ENCODE data around the gene TPP1. TPM values are rescaled to one million over a fixed set of nuclear protein-coding genes. Genes with fewer than 3 reads are reported as not detected.

TPP1 gene
- polyA plus RNA-seq, 2 of the 4 experiments (the other 2 are of a cell fraction): 41.6 to 53.2 TPM

DNA sequence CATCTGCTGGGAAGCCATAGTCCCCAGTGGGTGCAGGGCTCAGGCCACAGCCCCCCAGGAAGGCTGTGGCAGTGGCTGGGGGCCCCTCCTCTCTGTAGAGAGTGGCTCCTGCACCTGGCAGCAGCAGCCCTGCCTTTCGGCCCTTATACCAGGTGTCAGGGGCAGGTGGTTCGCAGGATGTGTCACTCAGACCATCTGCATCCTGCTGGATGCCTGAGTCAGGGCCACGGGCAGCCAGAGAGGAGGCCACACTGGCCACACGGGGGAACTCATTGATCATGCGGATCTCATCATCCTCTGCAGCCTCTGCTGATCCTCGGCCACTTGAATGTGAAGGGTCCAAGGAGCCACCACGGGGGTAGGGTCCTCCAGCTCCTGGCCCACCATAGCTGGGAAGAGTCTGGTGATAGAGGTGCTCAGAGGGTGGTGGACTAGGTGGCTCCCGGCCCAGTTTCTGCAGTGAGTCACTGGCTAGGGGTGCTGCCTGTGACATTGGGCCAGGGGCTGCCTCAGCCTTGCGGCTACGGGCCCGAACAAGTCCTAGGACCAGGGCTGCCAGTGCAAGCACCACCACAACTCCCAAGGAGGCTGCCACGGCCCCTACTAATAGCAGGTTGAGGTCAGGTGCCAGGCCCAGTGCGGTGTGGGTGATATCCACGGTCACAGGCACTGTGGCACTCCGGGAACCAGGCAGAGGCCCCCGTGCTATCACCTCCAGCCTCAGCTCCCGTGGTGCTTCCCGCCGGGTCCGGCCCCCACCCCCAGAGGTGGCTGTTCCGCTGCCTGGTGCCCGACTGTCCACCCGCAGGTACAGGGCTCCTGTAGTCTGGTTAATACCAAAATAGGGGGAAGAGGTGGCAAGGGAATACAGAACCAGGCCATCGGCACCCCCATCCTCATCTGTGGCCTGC lies 3.3 kb upstream of the TPP1 start:
- TF ChIP-seq HOXB5 (CRISPR knock-in tag; IDR thresholded peaks at IDR 0.05) (no peak), ZC3H11A (IDR thresholded peaks at IDR 0.05) (no peak), MAFK (IDR thresholded peaks at IDR 0.05; ENCODE audit: partially characterized antibody) (no peak), JUNB (IDR thresholded peaks at IDR 0.05) (no peak), EHF (CRISPR knock-in tag; IDR thresholded peaks at IDR 0.05) (no peak), ZNF302 (CRISPR knock-in tag; IDR thresholded peaks at IDR 0.05) (no peak), CBX8 (IDR thresholded peaks at IDR 0.05) (no peak), CHD2 (IDR thresholded peaks at IDR 0.05; ENCODE audit: low read length, partially characterized antibody) (no peak), SREBF2 (IDR thresholded peaks at IDR 0.05) (no peak), NR3C1 (IDR thresholded peaks at IDR 0.05) (no peak)
- TF ChIP-seq, protein P1, sequence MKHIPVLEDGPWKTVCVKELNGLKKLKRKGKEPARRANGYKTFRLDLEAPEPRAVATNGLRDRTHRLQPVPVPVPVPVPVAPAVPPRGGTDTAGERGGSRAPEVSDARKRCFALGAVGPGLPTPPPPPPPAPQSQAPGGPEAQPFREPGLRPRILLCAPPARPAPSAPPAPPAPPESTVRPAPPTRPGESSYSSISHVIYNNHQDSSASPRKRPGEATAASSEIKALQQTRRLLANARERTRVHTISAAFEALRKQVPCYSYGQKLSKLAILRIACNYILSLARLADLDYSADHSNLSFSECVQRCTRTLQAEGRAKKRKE (CRISPR knock-in tag; IDR thresholded peaks at IDR 0.05; ENCODE audit: low read depth): no peak
- TF ChIP-seq, protein P2, sequence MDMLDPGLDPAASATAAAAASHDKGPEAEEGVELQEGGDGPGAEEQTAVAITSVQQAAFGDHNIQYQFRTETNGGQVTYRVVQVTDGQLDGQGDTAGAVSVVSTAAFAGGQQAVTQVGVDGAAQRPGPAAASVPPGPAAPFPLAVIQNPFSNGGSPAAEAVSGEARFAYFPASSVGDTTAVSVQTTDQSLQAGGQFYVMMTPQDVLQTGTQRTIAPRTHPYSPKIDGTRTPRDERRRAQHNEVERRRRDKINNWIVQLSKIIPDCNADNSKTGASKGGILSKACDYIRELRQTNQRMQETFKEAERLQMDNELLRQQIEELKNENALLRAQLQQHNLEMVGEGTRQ (IDR thresholded peaks at IDR 0.05): no peak
- no peak for ATAC-seq
- no peak overlapping the region for H3K27ac ChIP-seq
- peaks cover 12% of the 10 kb centered on the region; the same call in 2 of the 3 replicates for H3K4me1 ChIP-seq
- H3K4me2 ChIP-seq: no peak overlapping the region
- CTCF ChIA-PET: interaction anchor here (1.1 to 3.8 kb wide), 7 partner anchors 10 to 92 kb away, joined by 3 to 15 read pairs (median 4); partner anchors contain the start of genes MRPL17 and TAF10
- no peak for DNase-seq (ENCODE audit: low read depth in 1 of 2, low spot score in 1 of 2)
- no peak overlapping the region for H3K4me3 ChIP-seq
- POLR2A ChIA-PET: interaction anchor here (1.0 kb wide), 1 partner anchor 61 kb away, joined by 3 read pairs; the partner anchor contains the start of gene MRPL17
- no peak for FAIRE-seq
- no peaks in the 10 kb centered on the region for H3K9me3 ChIP-seq
- 71% methylated on average over 14 of the region's 24 CpGs for WGBS (ENCODE audit: missing lambda C conversion rate)

GRCh38 chr11:6621711-6622211 lies 2.5 kb upstream of the TPP1 start:
- TF ChIP-seq ESRRA (IDR thresholded peaks at IDR 0.05; ENCODE audit: borderline replicate concordance, low read length): no peak
- TF ChIP-seq TP53 (CRISPR knock-in tag; IDR thresholded peaks at IDR 0.05): no peak
- no peak for TF ChIP-seq RFX5 (IDR thresholded peaks at IDR 0.05)
- TF ChIP-seq SMC3 (IDR thresholded peaks at IDR 0.05): no peak
- no peak for TF ChIP-seq ZNF302 (CRISPR knock-in tag; IDR thresholded peaks at IDR 0.05)
- no peak for TF ChIP-seq PHF8 (IDR thresholded peaks at IDR 0.05; ENCODE audit: borderline replicate concordance, low read depth)
- no peak for TF ChIP-seq POLR2AphosphoS2 (conservative IDR thresholded peaks at IDR 0.05; ENCODE audit: low read length)
- TF ChIP-seq RCOR1 (IDR thresholded peaks at IDR 0.05; ENCODE audit: low read depth, low read length): no peak
- TF ChIP-seq HDAC2 (IDR thresholded peaks at IDR 0.05): no peak
- TF ChIP-seq, protein P3, sequence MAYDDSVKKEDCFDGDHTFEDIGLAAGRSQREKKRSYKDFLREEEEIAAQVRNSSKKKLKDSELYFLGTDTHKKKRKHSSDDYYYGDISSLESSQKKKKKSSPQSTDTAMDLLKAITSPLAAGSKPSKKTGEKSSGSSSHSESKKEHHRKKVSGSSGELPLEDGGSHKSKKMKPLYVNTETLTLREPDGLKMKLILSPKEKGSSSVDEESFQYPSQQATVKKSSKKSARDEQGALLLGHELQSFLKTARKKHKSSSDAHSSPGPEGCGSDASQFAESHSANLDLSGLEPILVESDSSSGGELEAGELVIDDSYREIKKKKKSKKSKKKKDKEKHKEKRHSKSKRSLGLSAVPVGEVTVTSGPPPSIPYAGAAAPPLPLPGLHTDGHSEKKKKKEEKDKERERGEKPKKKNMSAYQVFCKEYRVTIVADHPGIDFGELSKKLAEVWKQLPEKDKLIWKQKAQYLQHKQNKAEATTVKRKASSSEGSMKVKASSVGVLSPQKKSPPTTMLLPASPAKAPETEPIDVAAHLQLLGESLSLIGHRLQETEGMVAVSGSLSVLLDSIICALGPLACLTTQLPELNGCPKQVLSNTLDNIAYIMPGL (CRISPR knock-in tag; IDR thresholded peaks at IDR 0.05; ENCODE audit: borderline replicate concordance): no peak
- TF ChIP-seq MAZ (IDR thresholded peaks at IDR 0.05; ENCODE audit: borderline replicate concordance, low read depth, low read length): no peak
- no peak for TF ChIP-seq MYC (IDR thresholded peaks at IDR 0.05; ENCODE audit: borderline replicate concordance, low read length)
- TF ChIP-seq, protein P1 (CRISPR knock-in tag; IDR thresholded peaks at IDR 0.05; ENCODE audit: low read depth): no peak
- TF ChIP-seq JUN (IDR thresholded peaks at IDR 0.05): no peak
- no peak for TF ChIP-seq NPAS2 (CRISPR knock-in tag; IDR thresholded peaks at IDR 0.05; ENCODE audit: borderline replicate concordance)
- TF ChIP-seq KDM1A (IDR thresholded peaks at IDR 0.05; ENCODE audit: low read depth): no peak
- TF ChIP-seq, protein P4, sequence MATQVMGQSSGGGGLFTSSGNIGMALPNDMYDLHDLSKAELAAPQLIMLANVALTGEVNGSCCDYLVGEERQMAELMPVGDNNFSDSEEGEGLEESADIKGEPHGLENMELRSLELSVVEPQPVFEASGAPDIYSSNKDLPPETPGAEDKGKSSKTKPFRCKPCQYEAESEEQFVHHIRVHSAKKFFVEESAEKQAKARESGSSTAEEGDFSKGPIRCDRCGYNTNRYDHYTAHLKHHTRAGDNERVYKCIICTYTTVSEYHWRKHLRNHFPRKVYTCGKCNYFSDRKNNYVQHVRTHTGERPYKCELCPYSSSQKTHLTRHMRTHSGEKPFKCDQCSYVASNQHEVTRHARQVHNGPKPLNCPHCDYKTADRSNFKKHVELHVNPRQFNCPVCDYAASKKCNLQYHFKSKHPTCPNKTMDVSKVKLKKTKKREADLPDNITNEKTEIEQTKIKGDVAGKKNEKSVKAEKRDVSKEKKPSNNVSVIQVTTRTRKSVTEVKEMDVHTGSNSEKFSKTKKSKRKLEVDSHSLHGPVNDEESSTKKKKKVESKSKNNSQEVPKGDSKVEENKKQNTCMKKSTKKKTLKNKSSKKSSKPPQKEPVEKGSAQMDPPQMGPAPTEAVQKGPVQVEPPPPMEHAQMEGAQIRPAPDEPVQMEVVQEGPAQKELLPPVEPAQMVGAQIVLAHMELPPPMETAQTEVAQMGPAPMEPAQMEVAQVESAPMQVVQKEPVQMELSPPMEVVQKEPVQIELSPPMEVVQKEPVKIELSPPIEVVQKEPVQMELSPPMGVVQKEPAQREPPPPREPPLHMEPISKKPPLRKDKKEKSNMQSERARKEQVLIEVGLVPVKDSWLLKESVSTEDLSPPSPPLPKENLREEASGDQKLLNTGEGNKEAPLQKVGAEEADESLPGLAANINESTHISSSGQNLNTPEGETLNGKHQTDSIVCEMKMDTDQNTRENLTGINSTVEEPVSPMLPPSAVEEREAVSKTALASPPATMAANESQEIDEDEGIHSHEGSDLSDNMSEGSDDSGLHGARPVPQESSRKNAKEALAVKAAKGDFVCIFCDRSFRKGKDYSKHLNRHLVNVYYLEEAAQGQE (IDR thresholded peaks at IDR 0.05): no peak
- DNase-seq (ENCODE audit: low read depth in 1 of 2, low spot score in 1 of 2): no peak
- no peak overlapping the region for H3K4me3 ChIP-seq
- no peak overlapping the region for H3K27ac ChIP-seq
- peaks cover 12% of the 10 kb centered on the region; the same call in 2 of the 3 replicates for H3K4me1 ChIP-seq
- WGBS (ENCODE audit: missing lambda C conversion rate): 54% methylated on average over 11 of the region's 16 CpGs
- H3K9me3 ChIP-seq: no peaks in the 10 kb centered on the region
- ChIA-PET POLR2A (interaction anchor here (1.0 kb wide), 1 partner anchor 61 kb away, joined by 3 read pairs; the partner anchor contains the start of gene MRPL17), CTCF (interaction anchor here (0.6 to 3.8 kb wide), 9 partner anchors 9 to 91 kb away, joined by 3 to 19 read pairs (median 4); partner anchors contain the start of genes MRPL17 and TAF10)
- no peak overlapping the region for H3K4me2 ChIP-seq
- FAIRE-seq: no peak
- ATAC-seq: no peak
